Measurements from ENCODE around the gene LYG1. TPM values are rescaled to one million over a fixed set of nuclear protein-coding genes. Genes with fewer than 3 reads are reported as not detected.

The LYG1 gene
- total and polyA plus RNA-seq, 10 donors: 0.47 to 5.3 (median 2.3) TPM; not detected in 1

DNA sequence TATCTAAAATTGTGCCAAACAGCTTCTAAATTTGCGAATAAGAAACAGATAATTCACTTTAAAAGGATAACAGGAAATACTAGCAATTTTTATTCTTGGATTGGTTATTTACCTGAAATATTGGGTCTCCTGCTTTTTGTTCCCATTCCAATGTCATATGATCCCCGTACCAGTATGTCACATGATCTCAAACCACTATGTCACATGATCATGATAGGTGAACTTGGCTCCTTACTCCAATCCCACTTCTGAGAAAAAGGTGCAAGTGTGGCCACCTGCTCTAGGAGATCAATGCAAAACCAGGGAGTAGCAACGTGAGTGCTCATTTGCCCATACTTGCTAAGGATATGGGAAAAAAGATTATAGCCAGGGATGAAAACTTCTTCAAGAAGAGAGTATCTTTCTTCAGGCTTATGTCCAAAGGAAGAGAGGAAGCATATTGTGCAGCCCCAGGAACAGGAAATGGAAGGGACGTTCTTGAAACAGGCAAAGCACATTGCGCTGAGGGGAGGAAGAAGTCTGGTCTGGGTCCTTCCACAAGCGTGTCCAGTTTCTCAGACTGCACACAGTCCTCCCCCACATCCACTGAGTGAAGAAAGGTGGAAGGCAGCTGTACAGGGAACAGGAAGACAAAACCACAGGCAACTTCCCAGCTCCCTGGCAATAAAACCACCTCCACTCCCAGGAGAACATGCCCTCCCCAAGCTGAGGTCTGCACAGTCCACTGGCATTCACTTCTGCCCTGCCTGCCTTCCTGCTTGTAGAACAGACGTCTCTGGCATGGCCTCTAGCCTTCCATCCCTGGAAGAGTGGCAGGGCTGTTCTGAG is 45.3 kb downstream of the LYG1 start, which contains the start of gene LYG2:
Gene LYG2 (minus strand): TSS at position 176 of the 828 bp plus-strand sequence. CDS start 1,406 bp downstream, outside the sequence.
- Histone ChIP-seq H3K27me3 (replicated peaks in 1 of 7) (no peaks in the 10 kb centered on the region), H3K9me3 (peaks cover 0 to 8% (median 0%) of the 10 kb centered on the region in 8 donors), H3K36me3 (no peaks in the 10 kb centered on the region), H3K4me3 (no peak within 1 kb of the TSS), H3K4me1 (no peaks in the 10 kb centered on the region), H3K27ac (no peak within 1 kb of the TSS)
- intact Hi-C loops (cut with DNase I; ENCODE audit: low total_unique reads): no loop called here
- TF ChIP-seq CTCF (IDR thresholded peaks at IDR 0.05 in 8 of 11, conservative IDR thresholded peaks at IDR 0.05 in 3 of 11) (no peak), POLR2AphosphoS5 (IDR thresholded peaks at IDR 0.05) (no peak), POLR2A (IDR thresholded peaks at IDR 0.05) (no peak)
- WGBS, 5 donors: 45 to 62% (median 55%) methylated on average over 7 of the region's 7 CpGs
- no peak for DNase-seq

GRCh38 chr2:99249951-99250350 is 51.0 kb downstream of the LYG1 start:
- no peak overlapping the region for H3K27ac ChIP-seq
- H3K4me3 ChIP-seq: no peak overlapping the region
- 84 to 98% (median 94%) methylated on average over 2 of the region's 2 CpGs for WGBS, 5 donors
- intact Hi-C loops (cut with DNase I; ENCODE audit: low total_unique reads): no loop called here
- no peak for DNase-seq
- no peaks in the 10 kb centered on the region for H3K27me3 ChIP-seq (replicated peaks in 1 of 7)
- no peaks in the 10 kb centered on the region for H3K36me3 ChIP-seq
- H3K9me3 ChIP-seq: peaks cover 0 to 7% (median 2%) of the 10 kb centered on the region in 8 donors
- no peaks in the 10 kb centered on the region for H3K4me1 ChIP-seq
- TF ChIP-seq POLR2A (IDR thresholded peaks at IDR 0.05) (no peak), POLR2AphosphoS5 (IDR thresholded peaks at IDR 0.05) (no peak), CTCF (IDR thresholded peaks at IDR 0.05 in 8 of 11, conservative IDR thresholded peaks at IDR 0.05 in 3 of 11) (no peak)

DNA sequence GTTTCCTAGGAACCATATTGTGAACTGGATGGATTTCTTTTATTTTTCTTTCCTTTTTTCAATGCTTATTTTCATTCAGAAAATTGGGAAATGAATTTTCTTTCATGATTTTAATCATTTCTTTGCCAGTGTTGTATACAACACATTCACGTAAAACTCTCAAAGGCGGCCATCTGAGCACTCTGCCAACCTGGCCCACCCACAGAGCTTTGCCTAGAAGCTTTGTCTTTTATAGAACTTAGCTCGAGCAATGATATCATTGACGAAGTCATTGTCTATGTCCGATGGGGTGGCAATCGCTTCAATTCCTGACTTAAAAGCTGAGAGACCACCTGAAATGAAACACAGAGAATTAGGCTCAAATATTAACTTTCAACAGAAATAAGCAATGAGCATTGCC is 58.8 kb downstream of the LYG1 start:
- TF ChIP-seq CTCF (IDR thresholded peaks at IDR 0.05 in 8 of 11, conservative IDR thresholded peaks at IDR 0.05 in 3 of 11) (no peak), POLR2A (IDR thresholded peaks at IDR 0.05) (no peak), POLR2AphosphoS5 (IDR thresholded peaks at IDR 0.05) (no peak)
- Histone ChIP-seq H3K9me3 (peaks cover 0 to 3% (median under 1%) of the 10 kb centered on the region in 8 donors), H3K4me1 (no peaks in the 10 kb centered on the region), H3K36me3 (no peaks in the 10 kb centered on the region), H3K27me3 (replicated peaks in 1 of 7) (no peaks in the 10 kb centered on the region), H3K27ac (no peak overlapping the region), H3K4me3 (no peak overlapping the region)
- WGBS, 5 donors: 94 to 97% (median 95%) methylated on average over 6 of the region's 6 CpGs
- DNase-seq: no peak
- intact Hi-C loops (cut with DNase I; ENCODE audit: low total_unique reads): no loop called here

DNA sequence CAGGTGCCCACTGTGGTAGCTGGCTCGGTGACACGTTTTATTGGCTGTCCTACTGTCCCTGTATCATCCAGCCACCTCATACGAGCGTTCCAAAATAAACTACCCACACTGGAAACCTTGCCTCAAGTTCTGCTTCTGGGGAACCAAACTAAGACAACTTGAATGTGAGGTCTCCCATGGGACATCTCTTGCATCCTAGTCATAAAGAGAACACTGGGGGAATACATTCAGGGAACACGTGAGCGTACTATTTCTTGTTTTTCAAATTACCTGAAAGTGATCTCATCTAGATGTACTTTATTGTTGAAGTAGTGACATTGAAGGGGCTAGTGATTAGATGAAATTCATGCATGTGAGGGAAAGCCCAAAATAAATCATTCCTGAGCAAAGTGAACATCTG is 60.6 kb downstream of the LYG1 start:
- Histone ChIP-seq H3K4me1 (no peaks in the 10 kb centered on the region), H3K4me3 (no peak overlapping the region), H3K27ac (no peak overlapping the region), H3K9me3 (peaks cover 0 to 6% (median under 1%) of the 10 kb centered on the region in 8 donors), H3K36me3 (no peaks in the 10 kb centered on the region), H3K27me3 (replicated peaks in 1 of 7) (no peaks in the 10 kb centered on the region)
- intact Hi-C loops (cut with DNase I; ENCODE audit: low total_unique reads): no loop called here
- TF ChIP-seq POLR2A (IDR thresholded peaks at IDR 0.05) (no peak), POLR2AphosphoS5 (IDR thresholded peaks at IDR 0.05) (no peak), CTCF (IDR thresholded peaks at IDR 0.05 in 8 of 11, conservative IDR thresholded peaks at IDR 0.05 in 3 of 11) (no peak)
- DNase-seq: no peak
- 82 to 85% (median 84%) methylated on average over 6 of the region's 6 CpGs for WGBS, 5 donors
